Measurements from ENCODE around the gene STEEP1.
"Not testable (repeated sequence)": the region's sequence is repeated elsewhere in the genome, so short reads cannot be mapped to it uniquely, and the experiment has no call there.

DNA sequence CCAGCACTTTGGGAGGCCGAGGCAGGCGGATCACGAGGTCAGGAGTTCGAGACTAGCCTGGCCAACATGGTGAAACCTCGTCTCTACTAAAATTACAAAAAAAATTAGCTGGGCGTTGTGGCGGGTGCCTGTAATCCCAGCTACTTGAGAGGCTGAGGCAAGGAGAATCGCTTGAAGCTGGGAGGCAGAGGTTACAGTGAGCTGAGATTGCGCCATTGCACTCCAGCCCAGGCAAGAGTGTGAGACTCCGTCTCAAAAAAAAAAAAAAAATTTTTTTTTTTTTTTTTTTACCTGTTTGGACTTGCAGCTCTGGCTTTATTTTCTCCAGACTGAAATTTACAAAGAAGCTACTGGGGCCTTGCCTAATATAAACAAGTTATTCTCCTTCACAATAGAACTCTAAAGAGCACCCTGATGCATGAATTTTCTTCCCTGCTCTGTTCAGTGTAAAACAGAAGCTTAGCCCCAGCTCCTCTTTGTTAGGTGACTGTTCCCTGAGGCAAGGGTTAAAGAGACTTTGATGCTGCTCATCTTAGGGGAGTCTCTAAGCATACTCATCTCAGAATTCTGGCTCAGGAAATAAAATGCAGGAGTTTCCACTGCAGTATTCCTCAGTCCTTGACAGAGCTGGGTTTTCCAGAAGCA, 71.2 kb downstream of the STEEP1 start:
- TF ChIP-seq POLR2A (IDR thresholded peaks at IDR 0.05), result not testable (repeated sequence)
- TF ChIP-seq, protein P1, sequence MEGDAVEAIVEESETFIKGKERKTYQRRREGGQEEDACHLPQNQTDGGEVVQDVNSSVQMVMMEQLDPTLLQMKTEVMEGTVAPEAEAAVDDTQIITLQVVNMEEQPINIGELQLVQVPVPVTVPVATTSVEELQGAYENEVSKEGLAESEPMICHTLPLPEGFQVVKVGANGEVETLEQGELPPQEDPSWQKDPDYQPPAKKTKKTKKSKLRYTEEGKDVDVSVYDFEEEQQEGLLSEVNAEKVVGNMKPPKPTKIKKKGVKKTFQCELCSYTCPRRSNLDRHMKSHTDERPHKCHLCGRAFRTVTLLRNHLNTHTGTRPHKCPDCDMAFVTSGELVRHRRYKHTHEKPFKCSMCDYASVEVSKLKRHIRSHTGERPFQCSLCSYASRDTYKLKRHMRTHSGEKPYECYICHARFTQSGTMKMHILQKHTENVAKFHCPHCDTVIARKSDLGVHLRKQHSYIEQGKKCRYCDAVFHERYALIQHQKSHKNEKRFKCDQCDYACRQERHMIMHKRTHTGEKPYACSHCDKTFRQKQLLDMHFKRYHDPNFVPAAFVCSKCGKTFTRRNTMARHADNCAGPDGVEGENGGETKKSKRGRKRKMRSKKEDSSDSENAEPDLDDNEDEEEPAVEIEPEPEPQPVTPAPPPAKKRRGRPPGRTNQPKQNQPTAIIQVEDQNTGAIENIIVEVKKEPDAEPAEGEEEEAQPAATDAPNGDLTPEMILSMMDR (IDR thresholded peaks at IDR 0.05), result not testable (repeated sequence)
